RKO (cell line): ENCODE measurements around the gene SHOX.
"Not testable (repeated sequence)": the region's sequence is repeated elsewhere in the genome, so short reads cannot be mapped to it uniquely, and the experiment has no call there.

Experiments used
- DNase-seq: peaks from one replicate; pipeline ENCODE4 v3.0.0-alpha.2; 2016; ENCODE audit warnings: low spot score

SHOX gene

GRCh38 chrX:637660-638481 is 7.3 kb downstream of the SHOX start:
- no peak for DNase-seq

GRCh38 chrX:638482-639131 is 8.0 kb downstream of the SHOX start:
- no peak for DNase-seq

DNA sequence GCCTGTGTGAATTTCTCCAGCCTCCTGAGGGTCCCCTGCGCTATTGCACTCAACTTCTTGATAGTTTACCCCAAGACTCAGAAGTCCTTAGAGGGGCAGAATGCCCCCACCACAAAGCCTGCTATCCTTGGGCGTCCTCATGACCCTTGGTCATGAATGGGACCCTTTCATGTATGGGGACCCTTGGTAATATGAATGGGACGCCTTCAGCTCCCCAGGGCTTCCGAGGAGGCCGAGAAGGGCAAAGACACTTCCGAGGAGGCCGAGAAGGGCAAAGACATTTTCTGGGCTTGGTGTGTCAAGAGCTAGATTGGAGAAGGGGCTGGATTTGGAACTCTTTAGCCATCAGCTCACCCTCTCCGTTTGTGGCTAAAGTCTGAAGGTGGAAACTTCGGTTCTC is 8.6 kb downstream of the SHOX start:
- DNase-seq = no peak

GRCh38 chrX:640641-641040 is 10.1 kb downstream of the SHOX start:
- no peak for DNase-seq

GRCh38 chrX:641671-642435 is 11.3 kb downstream of the SHOX start:
- DNase-seq = no peak

DNA sequence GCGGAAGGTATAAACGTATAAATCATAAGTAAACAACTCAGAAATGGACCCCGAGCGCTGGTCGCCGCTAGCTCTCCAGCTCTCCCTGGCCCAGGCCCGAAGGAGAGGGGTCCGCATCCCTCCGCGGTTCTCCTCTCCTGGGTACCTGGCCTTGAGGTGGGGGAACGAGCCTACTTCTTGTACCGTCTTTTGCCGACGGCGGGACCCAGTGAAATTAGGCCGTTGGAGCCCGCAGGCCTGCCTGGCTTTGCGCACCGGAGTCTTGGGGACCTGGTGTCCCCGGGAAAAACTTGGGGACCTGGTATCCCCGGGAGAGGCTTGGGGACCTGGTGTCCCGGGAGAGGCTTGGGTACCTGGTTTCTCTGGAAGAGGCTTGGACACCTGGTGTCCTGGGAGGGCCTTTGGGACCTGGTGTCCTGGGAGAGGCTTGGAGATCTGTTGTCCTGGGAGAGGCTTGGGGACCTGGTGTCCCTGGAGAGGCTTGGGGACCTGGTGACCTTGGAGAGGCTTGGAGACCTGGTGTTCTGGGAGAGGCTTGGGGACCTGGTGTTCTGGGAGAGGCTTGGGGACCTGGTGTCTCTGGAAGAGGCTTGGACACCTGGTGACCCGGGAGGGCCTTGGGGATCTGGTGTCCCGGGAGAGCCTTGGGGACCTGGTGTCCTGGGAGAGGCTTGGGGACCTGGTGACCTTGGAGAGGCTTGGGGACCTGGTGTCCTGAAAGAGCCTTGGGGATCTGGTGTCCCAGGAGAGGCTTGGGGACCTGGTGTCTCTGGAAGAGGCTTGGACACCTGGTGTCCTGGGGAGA is 12.0 kb downstream of the SHOX start:
- DNase-seq = no peak

- DNase-seq = no peak
These were observed 12.6 kb downstream of the SHOX start for GRCh38 chrX:643241-643595.

GRCh38 chrX:643911-644303 is 13.3 kb downstream of the SHOX start:
- DNase-seq = no peak

- no peak for DNase-seq
These were observed 14.0 kb downstream of the SHOX start for GRCh38 chrX:644304-645281.

DNA sequence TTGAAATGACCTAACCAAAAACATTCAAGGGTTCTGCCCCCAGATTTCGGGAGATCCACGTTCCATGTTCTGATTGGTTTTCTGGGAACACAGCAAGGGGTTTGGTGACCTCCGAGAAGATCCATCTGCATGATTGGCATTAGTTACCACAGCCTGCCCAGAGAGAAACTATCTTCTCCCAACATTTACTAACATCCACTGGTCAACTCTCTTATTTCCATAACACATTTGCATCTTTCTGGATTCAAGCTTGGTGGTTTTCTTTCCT is 15.6 kb downstream of the SHOX start:
- no peak for DNase-seq

GRCh38 chrX:646796-647195 is 16.2 kb downstream of the SHOX start:
- no peak for DNase-seq

- no peak for DNase-seq
These were observed 18.6 kb downstream of the SHOX start for GRCh38 chrX:649166-649565.

DNA sequence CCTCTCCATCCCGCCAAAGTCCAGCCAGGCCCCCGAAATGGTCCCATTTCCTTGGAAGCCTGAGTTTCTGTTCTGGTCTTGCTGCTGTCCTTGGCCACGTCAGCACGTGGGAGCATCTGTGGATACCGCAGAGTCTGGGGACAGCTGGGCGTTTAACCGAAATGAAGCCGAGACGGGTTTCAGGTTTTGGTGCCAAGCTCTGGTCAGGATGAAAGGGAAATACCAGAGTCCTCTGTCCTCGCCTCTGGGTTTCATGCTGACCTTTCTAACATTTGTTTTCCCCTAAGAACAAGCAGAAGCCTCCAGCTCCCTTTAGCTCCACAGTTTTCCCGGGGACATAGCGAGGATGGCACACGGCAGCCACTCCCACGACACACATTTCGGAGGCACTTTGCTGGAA is 19.7 kb downstream of the SHOX start:
- no peak for DNase-seq

DNA sequence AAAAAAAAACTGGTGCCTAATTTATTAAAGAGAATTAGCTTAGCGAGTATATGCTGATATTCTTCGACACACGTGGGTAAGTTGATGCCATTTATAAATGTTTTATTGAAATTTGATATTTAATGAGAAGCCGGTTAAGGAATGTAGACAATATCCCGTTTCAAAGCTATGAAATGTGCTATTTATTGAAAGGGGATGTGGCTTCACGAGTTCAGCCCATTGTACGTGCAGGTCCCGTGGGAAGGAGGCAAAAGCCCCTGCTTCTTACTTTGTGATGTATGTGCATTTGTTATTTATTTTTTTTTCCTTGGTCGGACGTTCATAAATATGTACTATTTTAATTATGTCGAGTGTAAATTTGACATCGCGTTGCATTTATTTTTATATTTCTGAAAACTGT is 20.2 kb downstream of the SHOX start:
- no peak for DNase-seq

DNA sequence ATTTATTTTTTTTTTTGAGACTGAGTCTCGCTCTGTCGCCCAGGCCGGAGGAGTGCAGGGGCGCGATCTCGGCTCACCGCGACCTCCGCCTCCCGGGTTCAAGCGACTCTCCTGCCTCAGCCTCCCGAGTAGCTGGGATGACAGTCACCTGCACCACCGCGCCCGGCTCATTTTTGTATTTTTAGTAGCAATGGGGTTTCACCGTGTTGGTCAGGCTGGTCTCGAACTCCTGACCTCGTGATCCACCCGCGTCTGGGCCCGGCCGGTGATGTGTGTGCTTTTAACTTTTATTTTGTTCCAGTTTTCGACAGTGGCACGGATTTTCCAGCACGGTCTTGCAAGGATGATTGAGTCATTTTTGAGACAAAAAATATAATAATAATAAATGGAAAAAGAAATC is 21.3 kb downstream of the SHOX start:
- DNase-seq = not testable (repeated sequence)

- no peak for DNase-seq
These were observed 21.8 kb downstream of the SHOX start for GRCh38 chrX:652341-652741.

GRCh38 chrX:653306-653705 is 22.7 kb downstream of the SHOX start:
- no peak for DNase-seq

GRCh38 chrX:661154-661553 is 30.6 kb downstream of the SHOX start:
- no peak for DNase-seq

DNA sequence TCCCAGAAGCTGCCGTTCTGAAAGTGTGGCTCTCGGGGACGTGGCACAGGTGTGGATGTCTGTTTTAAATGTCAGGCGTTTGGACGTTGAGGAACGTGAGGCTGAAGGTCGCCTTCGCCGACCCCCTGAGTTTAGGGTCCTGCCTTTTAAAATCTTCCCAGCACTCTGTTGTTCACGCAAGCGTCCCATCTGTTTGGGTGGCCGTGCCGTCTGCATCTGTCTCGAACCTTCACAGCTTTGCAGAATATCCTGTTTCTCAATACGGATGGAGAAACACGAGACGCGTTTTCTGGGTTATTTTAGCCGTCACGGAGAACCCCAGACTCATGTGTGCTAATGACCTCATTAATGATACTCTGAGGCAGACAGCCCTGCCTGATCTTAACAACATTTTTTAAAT is 31.5 kb downstream of the SHOX start:
- no peak for DNase-seq

- no peak for DNase-seq
These were observed 33.2 kb downstream of the SHOX start for GRCh38 chrX:663841-664240.
